NCI-H748 (cell line): ENCODE data around the gene IQGAP2.
"Not testable (repeated sequence)": the region's sequence is repeated elsewhere in the genome, so short reads cannot be mapped to it uniquely, and the experiment has no call there.

Source experiments
- DNase-seq: peaks from one replicate; lab custom pipeline; 2025; ENCODE audit not compliant: unreplicated experiment; lab: John Stamatoyannopoulos, UW

Gene IQGAP2

GRCh38 chr5:76642390-76643040, 239.4 kb downstream of the IQGAP2 start:
- no peak for DNase-seq

GRCh38 chr5:76643371-76643770, 240.3 kb downstream of the IQGAP2 start:
- no peak for DNase-seq

- DNase-seq: no peak
These were observed 246.1 kb downstream of the IQGAP2 start for GRCh38 chr5:76649140-76649539.

- DNase-seq: no peak
These were observed 249.8 kb downstream of the IQGAP2 start for GRCh38 chr5:76652809-76653414.

GRCh38 chr5:76657091-76657490, 254.0 kb downstream of the IQGAP2 start:
- DNase-seq: no peak

- no peak for DNase-seq
These were observed 254.7 kb downstream of the IQGAP2 start for GRCh38 chr5:76657683-76658311.

GRCh38 chr5:76660360-76660759, 257.3 kb downstream of the IQGAP2 start:
- DNase-seq: no peak

- DNase-seq: no peak
These were observed 259.4 kb downstream of the IQGAP2 start for GRCh38 chr5:76662521-76662920.

GRCh38 chr5:76663573-76663972, 260.5 kb downstream of the IQGAP2 start:
- DNase-seq: no peak

- DNase-seq: no peak
These were observed 261.0 kb downstream of the IQGAP2 start for GRCh38 chr5:76664079-76664478.

GRCh38 chr5:76667495-76667894, 264.4 kb downstream of the IQGAP2 start:
- no peak for DNase-seq

GRCh38 chr5:76669245-76669644, 266.2 kb downstream of the IQGAP2 start:
- no peak for DNase-seq

- DNase-seq: no peak
These were observed 267.4 kb downstream of the IQGAP2 start for GRCh38 chr5:76670508-76670907.

- DNase-seq: no peak
These were observed 269.2 kb downstream of the IQGAP2 start for GRCh38 chr5:76672242-76672641.

- no peak for DNase-seq
These were observed 270.0 kb downstream of the IQGAP2 start for GRCh38 chr5:76673125-76673524.

GRCh38 chr5:76674330-76675066, 271.4 kb downstream of the IQGAP2 start:
- no peak for DNase-seq

- DNase-seq: no peak
These were observed 272.3 kb downstream of the IQGAP2 start for GRCh38 chr5:76675364-76675763.

GRCh38 chr5:76677849-76678472, 274.9 kb downstream of the IQGAP2 start:
- no peak for DNase-seq

- DNase-seq: no peak
These were observed 276.1 kb downstream of the IQGAP2 start for GRCh38 chr5:76679231-76679630.

- DNase-seq: not testable (repeated sequence)
These were observed 277.7 kb downstream of the IQGAP2 start for GRCh38 chr5:76680826-76681225.

GRCh38 chr5:76681287-76681686, 278.2 kb downstream of the IQGAP2 start:
- no peak for DNase-seq
